NT2/D1 (cell line): ENCODE results near the gene TUBA8.
"Not testable (repeated sequence)": the region's sequence is repeated elsewhere in the genome, so short reads cannot be mapped to it uniquely, and the experiment has no call there.

Experiments used
- SUZ12 ChIP-seq: IDR thresholded peaks from 2 replicates; pipeline ENCODE4 v1.6.1; 2011; ENCODE audit not compliant: insufficient read length, insufficient read depth; ENCODE audit errors: extremely low read depth
- YY1 ChIP-seq: IDR thresholded peaks from 2 replicates; pipeline ENCODE4 v1.6.1; 2011; ENCODE audit not compliant: insufficient read length, insufficient read depth
- ZNF274 ChIP-seq: IDR thresholded peaks from 2 replicates; pipeline ENCODE4 v1.6.1; 2011; ENCODE audit warnings: mild to moderate bottlenecking, low read depth, low read length

DNA sequence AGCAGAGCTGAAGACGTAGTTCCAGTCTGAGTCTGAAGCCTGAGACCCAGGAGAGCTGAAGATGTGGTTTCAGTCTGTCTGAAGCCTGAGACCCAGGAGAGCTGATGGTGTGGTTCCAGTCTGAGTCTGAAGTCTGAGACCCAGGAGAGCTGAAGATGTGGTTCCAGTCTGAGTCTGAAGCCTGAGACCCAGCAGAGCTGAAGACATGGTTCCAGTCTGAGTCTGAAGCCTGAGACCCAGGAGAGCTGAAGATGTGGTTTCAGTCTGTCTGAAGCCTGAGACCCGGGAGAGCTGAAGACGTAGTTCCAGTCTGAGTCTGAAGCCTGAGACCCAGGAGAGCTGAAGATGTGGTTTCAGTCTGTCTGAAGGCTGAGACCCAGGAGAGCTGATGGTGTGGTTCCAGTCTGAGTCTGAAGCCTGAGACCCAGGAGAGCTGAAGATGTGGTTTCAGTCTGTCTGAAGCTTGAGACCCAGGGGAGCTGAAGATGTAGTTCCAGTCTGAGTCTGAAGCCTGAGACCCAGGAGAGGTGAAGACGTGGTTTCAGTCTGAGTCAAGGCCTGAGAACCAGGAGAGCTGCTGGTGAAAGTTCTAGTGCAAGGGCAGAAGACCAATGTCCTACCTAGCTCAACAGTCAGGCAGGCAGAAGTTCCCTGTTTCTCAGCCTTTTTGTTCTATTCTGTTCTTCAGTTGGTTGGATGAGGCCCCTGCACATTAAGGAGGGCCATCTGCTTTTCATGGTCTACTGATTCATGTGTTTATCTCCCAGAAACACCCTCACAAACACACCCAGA lies 3.9 kb upstream of the TUBA8 start:
- not testable (repeated sequence) for TF ChIP-seq SUZ12, YY1, ZNF274
